Nephron (organoid): ENCODE measurements around the gene NIPSNAP2.

ENCODE experiments used
- H3K27ac Mint-ChIP-seq, 3 experiments: 2 replicates each; pipeline ENCODE4 v1.8.0; 2020; ENCODE audit warnings: mixed read lengths in 3 of 3, mild to moderate bottlenecking in 2 of 3, moderate library complexity in 1 of 3
- H3K27me3 Mint-ChIP-seq: 2 replicates; pipeline ENCODE4 v1.8.0; 2021; ENCODE audit warnings: low read depth, mild to moderate bottlenecking, moderate library complexity, mixed read lengths
- H3K36me3 Mint-ChIP-seq: 2 replicates; pipeline ENCODE4 v1.8.0; 2020; ENCODE audit warnings: low read depth, mixed read lengths
- H3K4me1 Mint-ChIP-seq: 2 replicates; pipeline ENCODE4 v1.8.0; 2020; ENCODE audit warnings: mixed read lengths
- H3K4me3 Mint-ChIP-seq, 3 experiments: 2 replicates each; pipeline ENCODE4 v1.8.0; 2020; ENCODE audit warnings: mild to moderate bottlenecking in 3 of 3, mixed read lengths in 3 of 3, moderate library complexity in 2 of 3
- H3K9me3 Mint-ChIP-seq: 2 replicates; pipeline ENCODE4 v1.8.0; 2020; ENCODE audit warnings: mixed read lengths
- CTCF ChIP-seq, 3 experiments: fragments of 200-600 bp; sonication (generic); IDR thresholded peaks; one replicate each; pipeline ENCODE4 v1.5.0; 2021; ENCODE audit warnings: antibody characterized with exemption in 3 of 3; ENCODE audit not compliant: unreplicated experiment in 3 of 3

NIPSNAP2 gene

GRCh38 chr7:55970978-55971377 is 6.6 kb downstream of the NIPSNAP2 start:
- H3K4me1 Mint-ChIP-seq, result peaks cover 25% of the 10 kb centered on the region
- no peaks in the 10 kb centered on the region for H3K9me3 Mint-ChIP-seq
- no peaks in the 10 kb centered on the region for H3K27me3 Mint-ChIP-seq

GRCh38 chr7:55973747-55974250 is 9.4 kb downstream of the NIPSNAP2 start:
- H3K27ac Mint-ChIP-seq, result no peak overlapping the region
- H3K9me3 Mint-ChIP-seq, result no peaks in the 10 kb centered on the region
- H3K27me3 Mint-ChIP-seq, result no peaks in the 10 kb centered on the region

More at GRCh38 chr7:55970978-55971377, 6.6 kb downstream of the NIPSNAP2 start:
- no peak overlapping the region for H3K27ac Mint-ChIP-seq
- H3K36me3 Mint-ChIP-seq, result peaks cover 44% of the 10 kb centered on the region
- TF ChIP-seq CTCF (IDR thresholded peaks at IDR 0.05; ENCODE audit: unreplicated experiment in 3 of 3), result no peak
- H3K4me3 Mint-ChIP-seq, result no peak overlapping the region

GRCh38 chr7:55975988-55976633 is 11.7 kb downstream of the NIPSNAP2 start:
- H3K4me1 Mint-ChIP-seq, result peaks cover 20% of the 10 kb centered on the region
- H3K36me3 Mint-ChIP-seq, result peaks cover 38% of the 10 kb centered on the region
- no peak for TF ChIP-seq CTCF (IDR thresholded peaks at IDR 0.05; ENCODE audit: unreplicated experiment in 3 of 3)
- H3K4me3 Mint-ChIP-seq, result no peak overlapping the region
- H3K27me3 Mint-ChIP-seq, result no peaks in the 10 kb centered on the region
- no peaks in the 10 kb centered on the region for H3K9me3 Mint-ChIP-seq
- H3K27ac Mint-ChIP-seq, result no peak overlapping the region

More at GRCh38 chr7:55973747-55974250, 9.4 kb downstream of the NIPSNAP2 start:
- peaks cover 35% of the 10 kb centered on the region for H3K36me3 Mint-ChIP-seq
- H3K4me3 Mint-ChIP-seq, result no peak overlapping the region
- TF ChIP-seq CTCF (IDR thresholded peaks at IDR 0.05; ENCODE audit: unreplicated experiment in 3 of 3), result no peak
- peaks cover 33% of the 10 kb centered on the region for H3K4me1 Mint-ChIP-seq

- H3K27ac Mint-ChIP-seq, result peak overlapping the region; percentile 5 to 58 (median 55)
- H3K9me3 Mint-ChIP-seq, result no peaks in the 10 kb centered on the region
- no peaks in the 10 kb centered on the region for H3K27me3 Mint-ChIP-seq
- H3K4me3 Mint-ChIP-seq, result no peak overlapping the region
- peaks cover 41% of the 10 kb centered on the region for H3K36me3 Mint-ChIP-seq
- H3K4me1 Mint-ChIP-seq, result peaks cover 15% of the 10 kb centered on the region
- TF ChIP-seq CTCF (IDR thresholded peaks at IDR 0.05; ENCODE audit: unreplicated experiment in 3 of 3), result no peak
Measured at GRCh38 chr7:55977831-55978230, 13.4 kb downstream of the NIPSNAP2 start.

- Mint-ChIP-seq H3K36me3 (peaks cover 55% of the 10 kb centered on the region), H3K4me3 (no peak overlapping the region), H3K27me3 (no peaks in the 10 kb centered on the region), H3K9me3 (no peaks in the 10 kb centered on the region), H3K27ac (no peak overlapping the region), H3K4me1 (peaks cover 15% of the 10 kb centered on the region)
- no peak for TF ChIP-seq CTCF (IDR thresholded peaks at IDR 0.05; ENCODE audit: unreplicated experiment in 3 of 3)
Measured at GRCh38 chr7:55980266-55980665, 15.9 kb downstream of the NIPSNAP2 start.

GRCh38 chr7:55983537-55983936 is 19.2 kb downstream of the NIPSNAP2 start:
- Mint-ChIP-seq H3K4me1 (no peaks in the 10 kb centered on the region), H3K36me3 (peaks cover 62% of the 10 kb centered on the region), H3K27ac (no peak overlapping the region), H3K9me3 (no peaks in the 10 kb centered on the region), H3K4me3 (no peak overlapping the region), H3K27me3 (no peaks in the 10 kb centered on the region)
- no peak for TF ChIP-seq CTCF (IDR thresholded peaks at IDR 0.05; ENCODE audit: unreplicated experiment in 3 of 3)
